ENCODE results near the gene SERINC5.

The SERINC5 gene

DNA sequence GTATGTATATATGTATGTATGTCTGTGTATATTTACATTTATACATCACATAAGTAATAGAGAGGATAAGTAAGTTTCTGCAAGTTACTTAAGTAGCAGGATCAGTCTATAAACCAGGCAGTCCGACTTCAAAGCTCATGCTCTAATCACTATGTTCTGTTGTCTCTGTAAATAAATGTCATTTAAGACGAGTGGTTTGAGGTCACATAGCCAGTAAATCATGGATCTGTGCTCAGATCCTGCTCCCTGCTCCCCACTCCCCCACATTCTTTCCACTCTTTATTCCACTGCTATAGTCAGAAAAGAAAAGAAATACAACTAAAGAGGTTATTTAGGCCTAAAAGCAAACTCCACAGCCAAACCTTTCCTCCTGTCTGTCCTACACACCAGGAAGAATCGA, 90.4 kb downstream of the SERINC5 start:
- no peak for ATAC-seq
- TF ChIP-seq, protein P1, sequence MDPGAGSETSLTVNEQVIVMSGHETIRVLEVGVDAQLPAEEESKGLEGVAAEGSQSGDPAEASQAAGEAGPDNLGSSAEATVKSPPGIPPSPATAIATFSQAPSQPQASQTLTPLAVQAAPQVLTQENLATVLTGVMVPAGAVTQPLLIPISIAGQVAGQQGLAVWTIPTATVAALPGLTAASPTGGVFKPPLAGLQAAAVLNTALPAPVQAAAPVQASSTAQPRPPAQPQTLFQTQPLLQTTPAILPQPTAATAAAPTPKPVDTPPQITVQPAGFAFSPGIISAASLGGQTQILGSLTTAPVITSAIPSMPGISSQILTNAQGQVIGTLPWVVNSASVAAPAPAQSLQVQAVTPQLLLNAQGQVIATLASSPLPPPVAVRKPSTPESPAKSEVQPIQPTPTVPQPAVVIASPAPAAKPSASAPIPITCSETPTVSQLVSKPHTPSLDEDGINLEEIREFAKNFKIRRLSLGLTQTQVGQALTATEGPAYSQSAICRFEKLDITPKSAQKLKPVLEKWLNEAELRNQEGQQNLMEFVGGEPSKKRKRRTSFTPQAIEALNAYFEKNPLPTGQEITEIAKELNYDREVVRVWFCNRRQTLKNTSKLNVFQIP (CRISPR knock-in tag; IDR thresholded peaks at IDR 0.05; ENCODE audit: borderline replicate concordance, low read depth) = no peak
- TF ChIP-seq ZFP30 (CRISPR knock-in tag; IDR thresholded peaks at IDR 0.05) (no peak), TOX (CRISPR knock-in tag; IDR thresholded peaks at IDR 0.05; ENCODE audit: borderline replicate concordance) (no peak), ZNF8 (CRISPR knock-in tag; IDR thresholded peaks at IDR 0.05) (no peak), TCF4 (CRISPR knock-in tag; IDR thresholded peaks at IDR 0.05; ENCODE audit: borderline replicate concordance) (no peak), ARNTL (CRISPR knock-in tag; IDR thresholded peaks at IDR 0.05; ENCODE audit: borderline replicate concordance, low read depth) (no peak), ZC3H10 (CRISPR knock-in tag; IDR thresholded peaks at IDR 0.05) (no peak), ZFP3 (CRISPR knock-in tag; IDR thresholded peaks at IDR 0.05) (no peak), CSRNP3 (CRISPR knock-in tag; IDR thresholded peaks at IDR 0.05) (no peak), CREB5 (CRISPR knock-in tag; IDR thresholded peaks at IDR 0.05; ENCODE audit: low read depth) (no peak), PPARA (CRISPR knock-in tag; IDR thresholded peaks at IDR 0.05; ENCODE audit: borderline replicate concordance) (no peak), RARB (CRISPR knock-in tag; IDR thresholded peaks at IDR 0.05) (no peak), ZNF565 (CRISPR knock-in tag; conservative IDR thresholded peaks at IDR 0.05; ENCODE audit: low read depth) (no peak)
- TF ChIP-seq, protein P2, sequence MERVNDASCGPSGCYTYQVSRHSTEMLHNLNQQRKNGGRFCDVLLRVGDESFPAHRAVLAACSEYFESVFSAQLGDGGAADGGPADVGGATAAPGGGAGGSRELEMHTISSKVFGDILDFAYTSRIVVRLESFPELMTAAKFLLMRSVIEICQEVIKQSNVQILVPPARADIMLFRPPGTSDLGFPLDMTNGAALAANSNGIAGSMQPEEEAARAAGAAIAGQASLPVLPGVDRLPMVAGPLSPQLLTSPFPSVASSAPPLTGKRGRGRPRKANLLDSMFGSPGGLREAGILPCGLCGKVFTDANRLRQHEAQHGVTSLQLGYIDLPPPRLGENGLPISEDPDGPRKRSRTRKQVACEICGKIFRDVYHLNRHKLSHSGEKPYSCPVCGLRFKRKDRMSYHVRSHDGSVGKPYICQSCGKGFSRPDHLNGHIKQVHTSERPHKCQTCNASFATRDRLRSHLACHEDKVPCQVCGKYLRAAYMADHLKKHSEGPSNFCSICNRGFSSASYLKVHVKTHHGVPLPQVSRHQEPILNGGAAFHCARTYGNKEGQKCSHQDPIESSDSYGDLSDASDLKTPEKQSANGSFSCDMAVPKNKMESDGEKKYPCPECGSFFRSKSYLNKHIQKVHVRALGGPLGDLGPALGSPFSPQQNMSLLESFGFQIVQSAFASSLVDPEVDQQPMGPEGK (CRISPR knock-in tag; IDR thresholded peaks at IDR 0.05; ENCODE audit: borderline replicate concordance) = no peak

DNA sequence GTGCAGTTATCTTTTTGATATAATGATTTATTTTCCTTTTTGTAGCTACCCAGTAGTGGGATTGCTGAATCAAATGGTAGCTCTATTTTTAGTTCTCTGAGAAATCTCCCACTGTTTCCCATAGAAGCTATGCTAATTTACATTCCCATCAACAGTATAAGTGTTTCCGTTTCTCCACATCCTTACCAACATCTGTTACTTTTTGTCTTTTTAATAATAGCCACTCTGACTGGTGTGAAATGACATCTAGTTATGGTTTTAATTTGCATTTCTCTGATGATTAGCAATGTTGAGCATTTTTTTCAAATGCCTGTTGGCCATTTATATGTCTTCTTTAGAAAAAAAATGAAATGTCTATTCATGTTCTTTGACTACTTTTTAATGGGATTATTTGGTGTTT, 94.7 kb downstream of the SERINC5 start:
- TF ChIP-seq SNAI2 (CRISPR knock-in tag; IDR thresholded peaks at IDR 0.05) = no peak
- TF ChIP-seq ZNF70 (CRISPR knock-in tag; IDR thresholded peaks at IDR 0.05) = no peak
- no peak for TF ChIP-seq ISL1 (CRISPR knock-in tag; IDR thresholded peaks at IDR 0.05)
- no peak for TF ChIP-seq ESRRG (CRISPR knock-in tag; IDR thresholded peaks at IDR 0.05)
- TF ChIP-seq OSR1 (CRISPR knock-in tag; IDR thresholded peaks at IDR 0.05) = no peak
- TF ChIP-seq, protein P1 (CRISPR knock-in tag; IDR thresholded peaks at IDR 0.05; ENCODE audit: borderline replicate concordance, low read depth) = no peak
- TF ChIP-seq BACH2 (CRISPR knock-in tag; IDR thresholded peaks at IDR 0.05; ENCODE audit: borderline replicate concordance) = no peak
- no peak for ATAC-seq

DNA sequence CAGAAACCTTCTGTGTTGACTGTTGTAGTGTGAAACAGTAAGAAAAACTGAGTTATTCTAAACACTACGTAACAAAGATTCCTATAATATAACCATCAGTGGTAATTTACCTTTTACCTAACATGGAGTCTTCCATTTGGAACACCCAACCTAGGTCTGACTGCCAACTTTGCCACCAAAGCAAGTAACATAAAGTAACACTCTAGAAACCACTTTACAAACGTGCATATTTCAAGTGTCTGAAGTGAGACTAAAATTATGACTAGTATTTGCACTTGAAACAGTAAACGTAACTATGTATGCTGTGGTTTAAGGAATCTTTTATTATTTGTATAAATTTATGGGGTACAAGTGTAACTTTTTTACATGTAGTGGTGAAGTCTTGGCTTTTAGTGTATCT, 95.6 kb downstream of the SERINC5 start:
- ATAC-seq = no peak
- TF ChIP-seq, protein P3, sequence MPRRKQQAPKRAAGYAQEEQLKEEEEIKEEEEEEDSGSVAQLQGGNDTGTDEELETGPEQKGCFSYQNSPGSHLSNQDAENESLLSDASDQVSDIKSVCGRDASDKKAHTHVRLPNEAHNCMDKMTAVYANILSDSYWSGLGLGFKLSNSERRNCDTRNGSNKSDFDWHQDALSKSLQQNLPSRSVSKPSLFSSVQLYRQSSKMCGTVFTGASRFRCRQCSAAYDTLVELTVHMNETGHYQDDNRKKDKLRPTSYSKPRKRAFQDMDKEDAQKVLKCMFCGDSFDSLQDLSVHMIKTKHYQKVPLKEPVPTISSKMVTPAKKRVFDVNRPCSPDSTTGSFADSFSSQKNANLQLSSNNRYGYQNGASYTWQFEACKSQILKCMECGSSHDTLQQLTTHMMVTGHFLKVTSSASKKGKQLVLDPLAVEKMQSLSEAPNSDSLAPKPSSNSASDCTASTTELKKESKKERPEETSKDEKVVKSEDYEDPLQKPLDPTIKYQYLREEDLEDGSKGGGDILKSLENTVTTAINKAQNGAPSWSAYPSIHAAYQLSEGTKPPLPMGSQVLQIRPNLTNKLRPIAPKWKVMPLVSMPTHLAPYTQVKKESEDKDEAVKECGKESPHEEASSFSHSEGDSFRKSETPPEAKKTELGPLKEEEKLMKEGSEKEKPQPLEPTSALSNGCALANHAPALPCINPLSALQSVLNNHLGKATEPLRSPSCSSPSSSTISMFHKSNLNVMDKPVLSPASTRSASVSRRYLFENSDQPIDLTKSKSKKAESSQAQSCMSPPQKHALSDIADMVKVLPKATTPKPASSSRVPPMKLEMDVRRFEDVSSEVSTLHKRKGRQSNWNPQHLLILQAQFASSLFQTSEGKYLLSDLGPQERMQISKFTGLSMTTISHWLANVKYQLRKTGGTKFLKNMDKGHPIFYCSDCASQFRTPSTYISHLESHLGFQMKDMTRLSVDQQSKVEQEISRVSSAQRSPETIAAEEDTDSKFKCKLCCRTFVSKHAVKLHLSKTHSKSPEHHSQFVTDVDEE (CRISPR knock-in tag; IDR thresholded peaks at IDR 0.05) = no peak
- TF ChIP-seq CSRNP3 (CRISPR knock-in tag; IDR thresholded peaks at IDR 0.05) = no peak
- TF ChIP-seq, protein P2 (CRISPR knock-in tag; IDR thresholded peaks at IDR 0.05; ENCODE audit: borderline replicate concordance) = no peak
- TF ChIP-seq OSR1 (CRISPR knock-in tag; IDR thresholded peaks at IDR 0.05) = no peak
- TF ChIP-seq ZFP3 (CRISPR knock-in tag; IDR thresholded peaks at IDR 0.05) = no peak
- TF ChIP-seq CSDC2 (CRISPR knock-in tag; IDR thresholded peaks at IDR 0.05) = no peak
- TF ChIP-seq RARB (CRISPR knock-in tag; IDR thresholded peaks at IDR 0.05) = no peak
- TF ChIP-seq ARNTL (CRISPR knock-in tag; IDR thresholded peaks at IDR 0.05; ENCODE audit: borderline replicate concordance, low read depth) = no peak
- no peak for TF ChIP-seq ISL1 (CRISPR knock-in tag; IDR thresholded peaks at IDR 0.05)
- no peak for TF ChIP-seq ESRRG (CRISPR knock-in tag; IDR thresholded peaks at IDR 0.05)
- TF ChIP-seq ZNF8 (CRISPR knock-in tag; IDR thresholded peaks at IDR 0.05) = no peak
- TF ChIP-seq SNAI2 (CRISPR knock-in tag; IDR thresholded peaks at IDR 0.05) = no peak
- no peak for TF ChIP-seq ZC3H10 (CRISPR knock-in tag; IDR thresholded peaks at IDR 0.05)
- TF ChIP-seq ZNF565 (CRISPR knock-in tag; conservative IDR thresholded peaks at IDR 0.05; ENCODE audit: low read depth) = no peak
- no peak for TF ChIP-seq GLIS3 (CRISPR knock-in tag; IDR thresholded peaks at IDR 0.05)
- no peak for TF ChIP-seq TCF4 (CRISPR knock-in tag; IDR thresholded peaks at IDR 0.05; ENCODE audit: borderline replicate concordance)

All from SK-N-SH treated with all-trans-retinoic acid at 6 μM for 48 hours (cell line).